Measurements from ENCODE around the gene GAPDH.

GRCh38 chr12:6534945-6535696 lies 804 bp downstream of the GAPDH start:
- TF ChIP-seq POLR2A (IDR thresholded peaks at IDR 0.05) (peak in 1 of 2 donors; percentile 29), CTCF (IDR thresholded peaks at IDR 0.05) (peak in 1 of 6 experiments; percentile 2)

Measured in thyroid gland (tissue), 4 donors.